OCI-LY3 (cell line): ENCODE data around the gene C16orf90.
"Not testable (repeated sequence)": the region's sequence is repeated elsewhere in the genome, so short reads cannot be mapped to it uniquely, and the experiment has no call there.

Experiments
- H2AFZ ChIP-seq: fragments of 200-600, 300-600 bp; shearing (Covaris generic); 2 replicates; pipeline ENCODE4 v1.6.0; 2014; ENCODE audit warnings: antibody characterized with exemption, low read depth, low read length
- H3K27ac ChIP-seq: fragments of 200-600, 300-600 bp; sonication (generic); 2 replicates; pipeline ENCODE4 v1.5.1; 2014; ENCODE audit warnings: mild to moderate bottlenecking, low read length, moderate library complexity, mixed read lengths
- H3K27me3 ChIP-seq: fragments of 200-600, 300-600 bp; sonication (generic); 2 replicates; pipeline ENCODE4 v1.6.1; 2014; ENCODE audit warnings: low read depth, low read length, mixed read lengths
- H3K36me3 ChIP-seq: fragments of 200-600, 300-600 bp; sonication (generic); replicated peaks from 2 replicates; pipeline ENCODE3; 2014; ENCODE audit warnings: low read depth, low read length, mixed read lengths
- H3K4me1 ChIP-seq: fragments of 300-600, 200-600 bp; sonication (generic); 2 replicates; pipeline ENCODE4 v1.6.1; 2014; ENCODE audit warnings: low read length, mixed read lengths
- H3K4me2 ChIP-seq: fragments of 200-600, 300-600 bp; sonication (generic); 2 replicates; pipeline ENCODE4 v1.6.1; 2014; ENCODE audit warnings: low read length, mixed read lengths
- H3K4me3 ChIP-seq: fragments of 300-600, 200-600 bp; sonication (generic); 2 replicates; pipeline ENCODE4 v1.5.1; 2014; ENCODE audit warnings: antibody characterized with exemption, mild to moderate bottlenecking, low read length, moderate library complexity
- H3K79me2 ChIP-seq: fragments of 300-600, 200-600 bp; shearing (Covaris generic); 2 replicates; pipeline ENCODE4 v1.6.1; 2014; ENCODE audit warnings: mild to moderate bottlenecking, low read length, mixed read lengths
- H3K9ac ChIP-seq: fragments of 300-600, 200-600 bp; shearing (Covaris generic); 2 replicates; pipeline ENCODE4 v1.6.0; 2014; ENCODE audit warnings: mild to moderate bottlenecking, low read length, moderate library complexity
- H3K9me3 ChIP-seq: fragments of 200-600, 300-600 bp; shearing (Covaris generic); 2 replicates; pipeline ENCODE4 v1.6.1; 2014; ENCODE audit warnings: low read length, mixed read lengths; ENCODE audit not compliant: insufficient read depth
- H4K20me1 ChIP-seq: fragments of 200-600, 300-600 bp; sonication (generic); 2 replicates; pipeline ENCODE4 v1.6.1; 2016; ENCODE audit warnings: low read length, mixed read lengths; ENCODE audit not compliant: insufficient read depth
- EZH2phosphoT487 ChIP-seq: fragments of 200-600 bp; shearing (Covaris generic); IDR thresholded peaks from 2 replicates; pipeline ENCODE4 v1.6.1; 2018; ENCODE audit warnings: antibody characterized with exemption, mixed run types, low read depth
- TF ChIP-seq, protein P1 (sequence below): fragments of 200-600, 300-600 bp; sonication (generic); IDR thresholded peaks from 2 replicates; pipeline ENCODE4 v1.5.1; 2014; ENCODE audit warnings: antibody characterized with exemption, low read length, low read depth

C16orf90 gene

GRCh38 chr16:3479654-3480216, 15.6 kb downstream of the C16orf90 start:
- TF ChIP-seq EZH2phosphoT487: no peak
- TF ChIP-seq, protein P1, sequence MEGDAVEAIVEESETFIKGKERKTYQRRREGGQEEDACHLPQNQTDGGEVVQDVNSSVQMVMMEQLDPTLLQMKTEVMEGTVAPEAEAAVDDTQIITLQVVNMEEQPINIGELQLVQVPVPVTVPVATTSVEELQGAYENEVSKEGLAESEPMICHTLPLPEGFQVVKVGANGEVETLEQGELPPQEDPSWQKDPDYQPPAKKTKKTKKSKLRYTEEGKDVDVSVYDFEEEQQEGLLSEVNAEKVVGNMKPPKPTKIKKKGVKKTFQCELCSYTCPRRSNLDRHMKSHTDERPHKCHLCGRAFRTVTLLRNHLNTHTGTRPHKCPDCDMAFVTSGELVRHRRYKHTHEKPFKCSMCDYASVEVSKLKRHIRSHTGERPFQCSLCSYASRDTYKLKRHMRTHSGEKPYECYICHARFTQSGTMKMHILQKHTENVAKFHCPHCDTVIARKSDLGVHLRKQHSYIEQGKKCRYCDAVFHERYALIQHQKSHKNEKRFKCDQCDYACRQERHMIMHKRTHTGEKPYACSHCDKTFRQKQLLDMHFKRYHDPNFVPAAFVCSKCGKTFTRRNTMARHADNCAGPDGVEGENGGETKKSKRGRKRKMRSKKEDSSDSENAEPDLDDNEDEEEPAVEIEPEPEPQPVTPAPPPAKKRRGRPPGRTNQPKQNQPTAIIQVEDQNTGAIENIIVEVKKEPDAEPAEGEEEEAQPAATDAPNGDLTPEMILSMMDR: no peak
- peaks cover 30% of the 10 kb centered on the region for H3K79me2 ChIP-seq
- H2AFZ ChIP-seq: no peak overlapping the region
- H3K9ac ChIP-seq: no peak overlapping the region
- peaks cover 14% of the 10 kb centered on the region for H3K36me3 ChIP-seq
- H3K27ac ChIP-seq: no peak overlapping the region
- no peaks in the 10 kb centered on the region for H4K20me1 ChIP-seq
- H3K27me3 ChIP-seq: no peaks in the 10 kb centered on the region
- no peaks in the 10 kb centered on the region for H3K4me1 ChIP-seq
- H3K9me3 ChIP-seq: no peaks in the 10 kb centered on the region
- no peak overlapping the region for H3K4me3 ChIP-seq
- H3K4me2 ChIP-seq: no peak overlapping the region

- Histone ChIP-seq H3K36me3 (peaks cover 9% of the 10 kb centered on the region), H3K4me1 (no peaks in the 10 kb centered on the region), H3K4me3 (no peak overlapping the region), H4K20me1 (peaks cover 5% of the 10 kb centered on the region; the same call in 1 of the 2 replicates), H3K4me2 (no peak overlapping the region), H3K79me2 (peaks cover 43% of the 10 kb centered on the region), H3K27me3 (no peaks in the 10 kb centered on the region), H3K27ac (no peak overlapping the region), H2AFZ (no peak overlapping the region), H3K9me3 (no peaks in the 10 kb centered on the region), H3K9ac (no peak overlapping the region)
- TF ChIP-seq, protein P1: no peak
- no peak for TF ChIP-seq EZH2phosphoT487
Observed at GRCh38 chr16:3478242-3478925, 16.9 kb downstream of the C16orf90 start.

DNA sequence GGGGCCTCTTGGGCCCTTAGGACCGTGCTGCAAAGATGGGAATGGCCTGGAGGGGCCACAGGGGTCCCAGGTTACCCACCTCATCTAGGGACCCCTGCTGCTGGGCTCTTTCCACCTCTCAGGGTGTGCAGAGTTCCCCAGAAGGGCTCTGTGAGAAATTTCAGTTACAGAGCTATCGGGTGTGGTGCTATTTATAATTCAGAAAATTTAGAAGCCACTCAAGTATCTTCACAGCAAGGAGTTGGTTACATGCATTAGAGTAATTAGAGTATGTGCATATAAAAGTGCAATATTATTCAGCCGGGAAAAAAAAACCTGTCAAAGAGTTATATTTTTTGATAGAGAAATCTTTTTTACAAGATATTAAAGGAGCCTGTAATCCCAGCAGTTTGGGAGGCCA, 18.9 kb downstream of the C16orf90 start:
- Histone ChIP-seq H3K4me2 (no peak overlapping the region), H3K36me3 (peaks cover 16% of the 10 kb centered on the region), H3K9ac (no peak overlapping the region), H3K79me2 (peaks cover 63% of the 10 kb centered on the region), H3K27ac (no peak overlapping the region), H3K4me3 (no peak overlapping the region), H3K4me1 (no peaks in the 10 kb centered on the region), H3K9me3 (peaks cover 5% of the 10 kb centered on the region; the same call in 1 of the 2 replicates), H4K20me1 (peaks cover 5% of the 10 kb centered on the region; the same call in 1 of the 2 replicates), H3K27me3 (no peaks in the 10 kb centered on the region), H2AFZ (no peak overlapping the region)
- no peak for TF ChIP-seq EZH2phosphoT487
- TF ChIP-seq, protein P1: no peak

- Histone ChIP-seq H3K27ac (no peak overlapping the region), H3K9ac (no peak overlapping the region), H3K4me3 (no peak overlapping the region), H2AFZ (no peak overlapping the region), H4K20me1 (peaks cover 7% of the 10 kb centered on the region; the same call in 1 of the 2 replicates), H3K79me2 (peaks cover 69% of the 10 kb centered on the region), H3K4me1 (no peaks in the 10 kb centered on the region), H3K9me3 (peaks cover 5% of the 10 kb centered on the region; the same call in 1 of the 2 replicates), H3K4me2 (no peak overlapping the region), H3K36me3 (peaks cover 14% of the 10 kb centered on the region), H3K27me3 (no peaks in the 10 kb centered on the region)
- TF ChIP-seq, protein P1: no peak
- TF ChIP-seq EZH2phosphoT487: no peak
Observed at GRCh38 chr16:3475604-3476375, 19.5 kb downstream of the C16orf90 start.

- not testable (repeated sequence) for H3K27ac ChIP-seq, H3K4me1 ChIP-seq, H3K9me3 ChIP-seq, H3K4me2 ChIP-seq, H3K4me3 ChIP-seq, H3K27me3 ChIP-seq, H2AFZ ChIP-seq, H3K9ac ChIP-seq
- H3K79me2 ChIP-seq: peaks cover 78% of the 10 kb centered on the region
- peaks cover 19% of the 10 kb centered on the region for H3K36me3 ChIP-seq
- peaks cover 12% of the 10 kb centered on the region; the same call in 1 of the 2 replicates for H4K20me1 ChIP-seq
Observed at GRCh38 chr16:3474870-3475269, 20.4 kb downstream of the C16orf90 start.
